SK-N-SH (cell line): ENCODE measurements around the gene C8G. TPM values are rescaled to one million over a fixed set of nuclear protein-coding genes. Genes with fewer than 3 reads are reported as not detected.

Experiments used
- CTCF ChIA-PET: fragments of 300-600, 350-600 bp; formaldehyde crosslinking; extraction: SDS; loops from one replicate; lab custom pipeline; 2021; lab: Yijun Ruan, JAX
- POLR2A ChIA-PET: fragments of 350-600 bp; sonication (Branson Sonifier 250); formaldehyde crosslinking; extraction: SDS; loops from one replicate; lab custom pipeline; 2020; ENCODE audit warnings: antibody characterized with exemption, inconsistent platforms; lab: Yijun Ruan, JAX
- DNase-seq: peaks from one replicate; pipeline ENCODE4 v3.0.0; 2012
- H2AFZ ChIP-seq: fragments of 200-600 bp; sonication (generic); 2 replicates; pipeline ENCODE4 v1.8.1; 2016; ENCODE audit warnings: antibody characterized with exemption, mild to moderate bottlenecking, low read depth
- H3F3A ChIP-seq: fragments of 200-600 bp; sonication (generic); replicated peaks from 2 replicates; pipeline ENCODE3; 2016; ENCODE audit warnings: antibody characterized with exemption, mild to moderate bottlenecking; ENCODE audit not compliant: insufficient read depth
- H3K27ac ChIP-seq, 2 experiments: fragments of 200-500 bp in 1 of 2; fragments of 200-600 bp in 1 of 2; sonication (Bioruptor generic) in 1 of 2; sonication (generic), shearing (Covaris generic) in 1 of 2; 2 replicates each; pipeline versions ENCODE4 v1.5.1 to v1.6.1; 2014 to 2016; ENCODE audit warnings: low read depth in 2 of 2, inconsistent platforms in 1 of 2, low read length in 1 of 2, mild to moderate bottlenecking in 1 of 2, mixed read lengths in 1 of 2
- H3K27me3 ChIP-seq: fragments of 200-600 bp; sonication (generic), shearing (Covaris generic); 2 replicates; pipeline ENCODE4 v1.6.1; 2016; ENCODE audit warnings: mixed run types; ENCODE audit not compliant: insufficient read depth
- H3K36me3 ChIP-seq, 2 experiments: fragments of 200-500 bp in 1 of 2; fragments of 200-600 bp in 1 of 2; sonication (Bioruptor generic) in 1 of 2; sonication (generic) in 1 of 2; replicated peaks in 1 of 2; 2 replicates each; pipeline versions ENCODE3 to v1.5.1; 2014 to 2016; ENCODE audit warnings: low read length in 1 of 2, mild to moderate bottlenecking in 1 of 2; ENCODE audit not compliant: insufficient read depth in 2 of 2, control insufficient read depth in 1 of 2
- H3K4me1 ChIP-seq, 2 experiments: fragments of 200-500 bp in 1 of 2; fragments of 200-600 bp in 1 of 2; sonication (Bioruptor generic) in 1 of 2; sonication (generic), shearing (Covaris generic) in 1 of 2; 2 replicates each; pipeline versions ENCODE4 v1.5.1 to v1.6.1; 2014 to 2016; ENCODE audit warnings: low read depth in 1 of 2, low read length in 1 of 2, mixed run types in 1 of 2; ENCODE audit not compliant: insufficient read depth in 2 of 2, control insufficient read depth in 1 of 2
- H3K4me2 ChIP-seq: fragments of 200-600 bp; sonication (generic), shearing (Covaris generic); 2 replicates; pipeline ENCODE4 v1.6.1; 2017; ENCODE audit warnings: mixed run types
- H3K4me3 ChIP-seq, 2 experiments: fragments of 200-500 bp in 1 of 2; fragments of 200-600 bp in 1 of 2; sonication (Bioruptor generic) in 1 of 2; sonication (generic), shearing (Covaris generic) in 1 of 2; 2 replicates each; pipeline versions ENCODE4 v1.5.1 to v1.8.1; 2014 to 2016; ENCODE audit warnings: low read depth in 2 of 2, inconsistent platforms in 1 of 2, low read length in 1 of 2, mild to moderate bottlenecking in 1 of 2, mixed read lengths in 1 of 2, moderate library complexity in 1 of 2
- H3K79me2 ChIP-seq: fragments of 200-600 bp; sonication (generic); 2 replicates; pipeline ENCODE4 v1.8.1; 2017; ENCODE audit warnings: mild to moderate bottlenecking; ENCODE audit not compliant: insufficient read depth
- H3K9ac ChIP-seq: fragments of 200-600 bp; sonication (generic); 2 replicates; pipeline ENCODE4 v1.6.1; 2017; ENCODE audit warnings: mixed run types
- H3K9me2 ChIP-seq: fragments of 200-600 bp; sonication (generic); 2 replicates; pipeline ENCODE4 v1.6.1; 2017; ENCODE audit warnings: mixed run types
- H3K9me3 ChIP-seq: fragments of 200-600 bp; sonication (generic); 2 replicates; pipeline ENCODE4 v1.6.1; 2017; ENCODE audit warnings: mixed run types, mild to moderate bottlenecking, moderate library complexity
- H4K20me1 ChIP-seq: fragments of 200-600 bp; sonication (generic); 2 replicates; pipeline ENCODE4 v1.6.1; 2017; ENCODE audit warnings: mild to moderate bottlenecking, mixed run types; ENCODE audit not compliant: insufficient read depth
- CTCF ChIP-seq: fragments of 200-600 bp; sonication (generic); IDR thresholded peaks from 2 replicates; pipeline ENCODE4 v1.6.1; 2017; ENCODE audit warnings: antibody characterized with exemption, mild to moderate bottlenecking, moderate library complexity
- ELF1 ChIP-seq: IDR thresholded peaks from 2 replicates; pipeline ENCODE4 v1.4.0; 2012
- EP300 ChIP-seq, 2 experiments: IDR thresholded peaks; 2 replicates each; pipeline versions ENCODE4 v1.4.0 to v1.6.1; 2012; ENCODE audit warnings: borderline replicate concordance in 1 of 2, low read depth in 1 of 2, low read length in 1 of 2
- EZH2phosphoT487 ChIP-seq: fragments of 200-600 bp; sonication (generic); IDR thresholded peaks from 2 replicates; pipeline ENCODE4 v1.6.1; 2017; ENCODE audit warnings: low read depth, mixed run types, mild to moderate bottlenecking, antibody characterized with exemption, moderate library complexity, borderline replicate concordance
- GABPA ChIP-seq: IDR thresholded peaks from 2 replicates; pipeline ENCODE4 v1.4.0; 2012; ENCODE audit warnings: low read depth, mild to moderate bottlenecking
- IRF3 ChIP-seq: fragments of 150-350 bp; IDR thresholded peaks from 2 replicates; pipeline ENCODE4 v1.6.1; 2016; ENCODE audit warnings: mild to moderate bottlenecking, low read depth, low read length
- JUND ChIP-seq: IDR thresholded peaks from 2 replicates; pipeline ENCODE4 v1.4.0; 2012
- MEF2A ChIP-seq: IDR thresholded peaks from 2 replicates; pipeline ENCODE4 v1.4.0; 2012; ENCODE audit warnings: low read depth, borderline replicate concordance
- MXI1 ChIP-seq: IDR thresholded peaks from 2 replicates; pipeline ENCODE4 v1.6.1; 2012; ENCODE audit warnings: mild to moderate bottlenecking, low read depth, low read length, improper control_type of control experiment
- NFIC ChIP-seq: IDR thresholded peaks from 2 replicates; pipeline ENCODE4 v1.4.0; 2012; ENCODE audit warnings: borderline replicate concordance
- NRF1 ChIP-seq: IDR thresholded peaks from 2 replicates; pipeline ENCODE4 v1.6.1; 2012; ENCODE audit warnings: low read depth, mild to moderate bottlenecking, low read length
- POLR2AphosphoS5 ChIP-seq: IDR thresholded peaks from 2 replicates; pipeline ENCODE4 v1.6.1; 2012; ENCODE audit warnings: low read depth, low read length
- RAD21 ChIP-seq: IDR thresholded peaks from 2 replicates; pipeline ENCODE4 v1.6.1; 2012; ENCODE audit warnings: mild to moderate bottlenecking, low read length
- REST ChIP-seq: IDR thresholded peaks from 2 replicates; pipeline ENCODE4 v1.6.1; 2012; ENCODE audit warnings: mild to moderate bottlenecking, low read depth, low read length, moderate library complexity
- SIN3A ChIP-seq: IDR thresholded peaks from 2 replicates; pipeline ENCODE4 v1.6.1; 2012; ENCODE audit warnings: low read depth, mild to moderate bottlenecking, low read length, moderate library complexity, borderline replicate concordance
- SMC3 ChIP-seq: IDR thresholded peaks from 2 replicates; pipeline ENCODE4 v1.6.1; 2012; ENCODE audit warnings: low read depth, low read length, improper control_type of control experiment
- TCF12 ChIP-seq: IDR thresholded peaks from 2 replicates; pipeline ENCODE4 v1.4.0; 2012
- TEAD4 ChIP-seq: IDR thresholded peaks from 2 replicates; pipeline ENCODE4 v1.4.0; 2012; ENCODE audit warnings: mild to moderate bottlenecking, borderline replicate concordance; ENCODE audit not compliant: insufficient read depth
- USF1 ChIP-seq: IDR thresholded peaks from 2 replicates; pipeline ENCODE4 v1.4.0; 2012; ENCODE audit warnings: low read depth, borderline replicate concordance
- YY1 ChIP-seq: IDR thresholded peaks from 2 replicates; pipeline ENCODE4 v1.4.0; 2012; ENCODE audit warnings: low read depth, mild to moderate bottlenecking
- WGBS: methylation state at CpG from one replicate; pipeline ENCODE4 v1.1.6; 2017; ENCODE audit warnings: low lambda C conversion rate; 5-methylcytosine and 5-hydroxymethylcytosine counted together
- polyA plus RNA-seq, 3 experiments: library from polyadenylated mRNA; depleted of rRNA; stranded (reverse); fragments of >200 nt; gene quantifications; 2 replicates each; pipeline ENCODE4 v1.2.3, GENCODE V29; 2012

The C8G gene
- polyA plus RNA-seq, 1 of the 3 experiments (the other 2 are of a cell fraction): 0.28 TPM

- H3K4me3 ChIP-seq: no peak overlapping the region
- H3K4me2 ChIP-seq: no peak overlapping the region
- H3K36me3 ChIP-seq: no peaks in the 10 kb centered on the region
- ChIA-PET POLR2A (no interaction called here), CTCF (interaction anchor here (1.0 to 1.8 kb wide), 6 partner anchors 11 to 191 kb away, joined by 3 to 8 read pairs (median 4); no protein-coding TSS in a partner anchor)
- peaks cover 0 to 8% of the 10 kb centered on the region in 2 experiments; a peak in 1 of 4 replicates for H3K4me1 ChIP-seq
- H3K9me2 ChIP-seq: no peaks in the 10 kb centered on the region
- no peaks in the 10 kb centered on the region for H4K20me1 ChIP-seq
- DNase-seq: no peak
- 81% methylated on average over 12 of the region's 19 CpGs for WGBS
- no peaks in the 10 kb centered on the region for H3F3A ChIP-seq
- no peak overlapping the region for H2AFZ ChIP-seq
- no peaks in the 10 kb centered on the region for H3K79me2 ChIP-seq
- TF ChIP-seq SMC3 (no peak), MEF2A (no peak), IRF3 (no peak), CTCF (no peak), EZH2phosphoT487 (no peak), YY1 (no peak), NFIC (no peak), TCF12 (no peak), POLR2AphosphoS5 (no peak), REST (no peak), EP300 (IDR thresholded peaks at IDR 0.05; ENCODE audit: borderline replicate concordance in 1 of 2, low read depth in 1 of 2, low read length in 1 of 2) (no peak), JUND (no peak), GABPA (no peak), TEAD4 (no peak), NRF1 (no peak), ELF1 (no peak), USF1 (no peak), RAD21 (no peak), SIN3A (no peak), MXI1 (no peak)
- H3K27me3 ChIP-seq: no peaks in the 10 kb centered on the region
- H3K9ac ChIP-seq: no peak overlapping the region
- H3K9me3 ChIP-seq: no peaks in the 10 kb centered on the region
- no peak overlapping the region for H3K27ac ChIP-seq
These were observed 15.3 kb downstream of the C8G start for GRCh38 chr9:136960212-136960937.
